ENCODE measurements around the gene NRG2.

- TF ChIP-seq EZH2phosphoT487 (IDR thresholded peaks at IDR 0.05; ENCODE audit: insufficient read depth, low read depth) (no peak), EZH2 (IDR thresholded peaks at IDR 0.05; ENCODE audit: insufficient read depth, poor library complexity, severe bottlenecking) (no peak)
Observed at GRCh38 chr5:139859013-139859412, 184.1 kb downstream of the NRG2 start.
